ENCODE results near the gene WDFY3.
"Not testable (repeated sequence)": the region's sequence is repeated elsewhere in the genome, so short reads cannot be mapped to it uniquely, and the experiment has no call there.

WDFY3 gene

DNA sequence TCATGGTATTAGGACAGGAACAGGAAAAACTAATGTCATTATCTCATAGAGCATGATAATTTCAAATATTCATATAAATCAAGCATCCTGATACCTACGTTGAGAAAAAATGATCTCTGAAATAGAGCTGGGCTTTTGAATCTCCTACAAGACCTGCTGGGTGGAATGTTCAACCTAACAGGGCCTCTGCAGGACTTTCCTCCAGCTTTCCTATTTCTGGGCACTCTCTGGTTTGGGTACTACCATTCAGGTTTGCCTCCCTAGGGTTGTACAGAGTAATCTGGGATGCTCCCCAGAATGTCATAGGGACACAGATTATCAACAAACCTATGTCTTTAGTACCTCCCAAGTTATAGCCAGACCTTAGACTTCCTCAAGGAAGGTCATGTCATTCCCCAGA is 274.7 kb downstream of the WDFY3 start:
- no peak for DNase-seq

DNA sequence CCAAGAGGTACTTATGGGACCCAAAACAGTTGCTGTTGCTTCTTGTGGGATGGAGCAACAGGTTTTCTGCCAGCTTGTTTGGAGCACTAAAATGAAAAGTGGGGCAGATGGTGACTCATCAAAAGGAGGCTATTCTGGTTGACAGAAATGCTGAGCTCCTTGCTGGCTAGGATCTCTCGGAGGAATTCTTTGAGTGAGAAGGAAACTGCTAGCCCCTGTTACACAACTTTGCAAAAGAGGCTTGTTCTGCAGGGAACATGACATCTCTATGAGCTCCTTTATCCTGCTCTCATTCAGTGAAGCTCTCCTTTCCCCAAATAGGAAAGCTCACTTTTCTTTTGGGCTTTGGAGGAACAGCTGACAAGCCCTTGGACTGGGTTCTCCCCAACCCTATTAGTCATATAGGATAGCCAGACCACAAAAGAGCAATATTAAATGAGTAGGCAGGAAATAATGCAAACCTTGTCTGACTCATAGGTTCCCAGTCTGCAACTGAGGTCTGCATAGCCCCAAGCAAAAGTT is 275.3 kb downstream of the WDFY3 start:
- DNase-seq, result no peak

DNA sequence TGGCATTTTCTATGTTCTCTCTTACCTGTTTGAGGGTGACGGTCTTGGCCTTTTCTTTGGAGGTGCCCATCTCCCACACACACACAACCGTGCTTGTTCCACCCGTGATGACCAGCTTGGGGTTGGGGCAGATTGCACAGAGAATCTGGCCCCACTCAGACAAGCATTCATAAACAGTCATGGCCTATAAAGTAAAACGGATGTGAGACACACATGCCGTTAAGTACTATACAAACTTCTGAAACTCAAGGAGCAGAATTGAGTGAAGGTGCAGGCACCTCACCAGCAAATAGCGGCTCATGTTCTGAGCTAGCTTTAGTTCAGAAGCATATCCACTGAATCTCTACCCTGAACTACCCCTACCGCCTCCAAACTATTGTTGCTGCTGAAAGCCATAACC is 276.0 kb downstream of the WDFY3 start:
- DNase-seq, result no peak

DNA sequence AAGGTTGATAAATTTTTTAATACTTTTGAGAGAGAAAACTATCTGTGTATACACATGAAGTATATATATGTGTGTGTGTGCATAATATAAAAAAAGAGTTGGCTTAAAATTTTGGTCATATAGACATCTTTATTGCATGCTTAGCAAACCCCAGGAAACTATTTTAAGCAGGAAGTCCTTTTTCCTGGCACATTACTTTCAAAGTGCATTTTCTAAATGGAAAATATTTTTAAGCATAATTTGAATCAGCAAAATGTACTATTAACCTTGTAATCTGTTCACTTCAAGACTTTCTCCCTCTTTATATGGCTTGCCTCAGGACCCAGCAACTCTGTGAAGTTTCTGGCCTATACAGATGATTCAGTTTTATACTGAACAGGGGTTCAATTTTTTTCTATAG is 277.3 kb downstream of the WDFY3 start:
- no peak for DNase-seq

DNA sequence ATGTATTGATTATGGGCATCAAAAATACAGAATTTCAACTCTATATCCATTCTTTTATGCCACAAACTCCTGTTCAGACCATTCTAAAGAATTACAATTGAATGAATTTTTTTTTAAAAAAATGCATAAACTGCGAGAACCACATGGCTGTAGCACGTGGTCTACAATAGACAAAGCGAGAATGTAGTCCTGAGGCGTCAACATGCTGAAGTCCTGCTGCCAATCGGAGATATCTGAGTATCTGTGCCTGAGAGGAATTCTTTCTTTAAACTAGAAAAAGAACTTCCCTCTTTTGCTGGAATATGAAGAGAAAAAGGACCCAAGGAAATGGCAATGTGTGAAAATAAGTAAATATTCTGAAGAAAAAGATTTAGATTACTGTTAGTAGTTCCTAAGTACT is 277.9 kb downstream of the WDFY3 start:
- DNase-seq, result no peak

DNA sequence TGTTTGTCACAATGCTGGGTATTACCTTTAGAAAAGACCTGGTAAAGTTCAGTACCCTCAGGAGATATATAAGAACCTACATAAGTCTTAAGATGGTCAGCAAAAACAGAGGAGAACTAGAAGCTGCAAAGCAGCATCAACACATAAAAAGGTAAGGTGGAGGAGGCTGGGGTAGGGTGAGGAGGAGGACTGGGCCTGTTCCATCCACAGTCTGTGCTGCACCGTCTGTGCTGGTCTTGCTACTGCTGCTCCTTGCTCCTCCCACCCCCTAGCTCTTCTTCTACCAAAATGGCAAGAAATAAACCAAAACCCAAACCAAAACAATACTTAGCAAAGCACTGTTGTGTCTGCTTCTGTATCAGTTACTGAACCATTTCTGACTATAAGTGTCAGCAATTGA is 281.4 kb downstream of the WDFY3 start:
- no peak for DNase-seq

DNA sequence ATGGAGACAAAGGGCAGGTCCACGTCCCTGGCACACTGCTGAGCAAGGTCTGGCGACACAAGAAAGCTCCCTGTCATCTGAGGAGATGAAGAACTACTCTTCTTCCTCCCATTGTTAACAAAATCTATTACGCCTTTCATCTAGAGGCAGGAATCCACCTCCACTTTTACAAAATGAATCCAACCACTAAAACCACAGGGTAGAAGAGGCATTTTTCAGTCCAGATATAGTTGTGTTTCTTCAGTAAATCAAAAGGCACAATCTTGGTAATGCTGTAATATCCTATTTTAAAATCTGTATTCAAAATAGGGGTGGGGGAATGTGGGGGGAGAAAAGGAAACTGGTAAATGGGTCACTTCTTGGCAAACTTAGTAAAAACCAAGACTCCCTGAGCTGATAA is 282.1 kb downstream of the WDFY3 start:
- no peak for DNase-seq

DNA sequence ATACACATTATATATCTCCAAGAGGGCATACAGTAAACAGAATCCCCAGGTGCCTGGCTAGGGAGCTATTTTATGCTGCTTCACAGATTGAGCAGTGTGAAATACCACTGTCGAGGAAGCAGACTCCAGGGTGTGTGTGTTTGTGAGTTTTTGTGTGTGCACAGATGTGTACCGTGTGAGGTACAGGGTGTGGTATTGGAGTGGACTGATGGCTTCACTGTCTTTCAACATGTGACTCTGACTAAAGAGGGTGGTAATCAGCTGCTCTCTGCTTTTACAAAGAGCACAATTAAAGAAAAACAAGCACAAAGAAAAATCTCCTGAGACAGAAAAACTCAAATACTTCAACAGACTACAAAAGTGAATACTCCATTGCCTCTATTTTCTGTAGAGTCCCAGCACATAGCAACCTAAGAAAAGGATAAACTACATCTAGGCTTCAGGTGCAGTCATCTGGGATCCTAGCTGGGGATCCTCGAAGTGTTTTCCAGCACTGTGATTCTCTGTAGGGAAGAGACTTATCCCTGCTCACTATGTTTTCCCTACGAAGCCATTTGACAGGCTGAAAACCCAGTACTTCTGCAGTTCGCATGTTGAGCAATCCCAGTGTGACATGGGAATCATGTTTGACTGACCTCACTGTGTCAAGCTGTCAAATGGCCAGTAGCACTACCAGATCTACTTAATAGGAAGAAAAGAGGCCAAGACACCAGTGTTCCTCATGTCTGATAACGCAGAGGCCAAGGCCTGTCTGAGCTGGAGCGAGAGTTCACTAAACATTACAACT is 283.2 kb downstream of the WDFY3 start:
- no peak for DNase-seq

DNA sequence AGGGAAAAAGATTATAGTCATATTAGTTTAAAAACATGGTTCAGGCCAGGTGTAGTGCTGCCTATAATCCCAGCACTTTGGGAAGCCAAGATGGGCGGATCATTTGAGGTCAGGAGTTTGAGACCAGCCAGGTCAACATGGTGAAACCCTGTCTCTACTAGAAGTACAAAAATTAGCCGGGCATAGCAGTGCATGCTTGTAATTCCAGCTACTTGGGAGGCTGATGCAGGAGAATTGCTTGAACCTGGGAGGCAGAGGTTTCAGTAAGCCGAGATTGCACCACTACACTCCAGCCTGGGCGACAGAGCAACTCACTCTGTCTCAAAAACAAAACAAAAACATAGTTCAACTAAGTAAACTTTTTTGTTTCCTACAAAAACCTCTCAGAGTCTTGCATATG is 283.8 kb downstream of the WDFY3 start:
- DNase-seq, result not testable (repeated sequence)

DNA sequence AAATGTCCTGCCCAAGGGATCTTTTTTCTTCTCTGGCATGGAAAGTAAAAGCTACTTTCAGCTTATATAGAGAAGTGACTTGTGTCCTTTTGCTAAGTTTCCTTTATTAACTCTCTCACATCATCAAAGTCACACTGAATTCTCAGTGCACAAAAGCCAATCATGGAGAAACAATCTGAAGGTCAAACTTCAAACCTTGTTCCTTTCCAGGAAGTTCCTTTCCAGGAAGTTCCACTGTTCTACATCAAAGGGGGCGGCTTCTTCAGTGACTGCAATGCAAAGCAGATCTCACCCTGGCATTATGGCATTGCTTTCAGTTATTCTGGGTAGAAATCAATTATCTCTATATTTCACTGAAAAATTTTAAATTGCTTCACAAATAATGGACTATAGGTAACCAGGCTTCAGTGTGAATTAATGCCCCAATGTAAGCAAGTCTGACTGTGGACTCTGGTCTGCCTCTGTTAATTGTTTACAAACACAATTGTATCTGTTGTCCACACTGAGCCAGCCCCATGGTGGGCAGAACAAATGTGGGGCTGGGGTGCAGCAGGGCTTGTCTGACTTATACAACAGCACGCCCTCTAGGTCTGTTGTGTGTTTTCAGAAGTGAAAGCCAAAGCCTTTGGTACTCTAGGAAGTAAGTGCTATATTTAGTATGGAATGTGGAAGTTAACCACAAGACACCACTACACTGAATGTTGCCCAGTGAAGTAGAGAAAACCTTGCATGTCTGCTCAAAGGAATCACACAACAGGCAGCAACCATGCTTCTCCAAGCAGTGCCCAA is 284.8 kb downstream of the WDFY3 start:
- no peak for DNase-seq

DNA sequence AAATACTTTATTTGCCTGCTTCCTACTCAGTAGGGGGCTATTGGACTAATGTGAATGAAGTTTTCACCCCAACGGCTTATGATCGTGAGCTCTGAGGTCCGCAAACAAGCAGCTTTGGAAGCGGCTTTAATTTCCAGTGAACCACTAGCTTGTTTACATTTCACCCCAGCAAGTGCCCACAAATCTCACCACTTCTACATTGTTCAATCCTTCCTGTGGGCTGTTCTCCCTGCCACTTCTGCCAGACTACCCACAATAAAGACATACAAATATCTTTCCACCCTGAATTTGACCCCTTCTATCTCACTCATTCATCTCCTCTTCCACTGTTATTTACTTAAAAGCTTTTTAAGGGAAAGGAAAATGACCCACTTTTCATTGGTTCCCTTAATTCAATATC is 285.5 kb downstream of the WDFY3 start:
- DNase-seq, result peak; percentile 14

DNA sequence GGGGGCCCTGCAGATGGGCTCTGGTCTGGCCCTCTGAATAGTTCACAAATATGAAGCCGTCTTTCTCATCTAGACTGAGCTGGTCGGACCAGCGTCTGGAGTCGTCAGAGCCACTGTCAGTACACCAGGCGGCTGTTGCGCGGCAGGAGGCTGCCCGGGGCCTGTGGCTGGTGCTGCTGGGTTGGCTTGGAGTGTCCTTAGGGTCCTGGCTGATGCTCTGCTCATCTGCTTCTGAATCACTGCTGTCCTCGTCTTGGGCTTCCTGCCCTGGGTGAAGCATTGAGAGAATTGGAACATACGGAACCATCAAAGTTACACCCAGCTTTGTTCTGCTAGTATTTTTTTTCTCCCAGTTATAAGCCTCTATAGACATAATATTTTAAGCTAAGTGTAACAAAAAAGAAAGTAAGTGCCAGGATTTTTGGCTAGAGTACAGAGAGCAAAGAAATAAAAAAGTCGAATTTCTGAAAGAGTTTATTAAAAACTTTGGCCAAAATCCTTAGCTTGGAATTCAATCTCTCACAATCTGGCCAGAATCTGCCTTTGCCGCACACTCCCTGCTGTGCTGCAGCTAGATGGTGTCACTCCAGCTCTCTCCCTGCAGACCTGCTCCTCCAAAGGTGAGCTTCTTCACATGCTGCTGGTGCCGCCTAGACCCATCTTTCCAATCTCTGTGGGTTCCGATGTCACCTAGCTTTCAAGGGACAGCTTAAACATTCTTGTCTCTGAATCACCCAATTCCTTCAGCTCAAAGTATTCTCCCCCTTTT is 287.3 kb downstream of the WDFY3 start:
- no peak for DNase-seq

DNA sequence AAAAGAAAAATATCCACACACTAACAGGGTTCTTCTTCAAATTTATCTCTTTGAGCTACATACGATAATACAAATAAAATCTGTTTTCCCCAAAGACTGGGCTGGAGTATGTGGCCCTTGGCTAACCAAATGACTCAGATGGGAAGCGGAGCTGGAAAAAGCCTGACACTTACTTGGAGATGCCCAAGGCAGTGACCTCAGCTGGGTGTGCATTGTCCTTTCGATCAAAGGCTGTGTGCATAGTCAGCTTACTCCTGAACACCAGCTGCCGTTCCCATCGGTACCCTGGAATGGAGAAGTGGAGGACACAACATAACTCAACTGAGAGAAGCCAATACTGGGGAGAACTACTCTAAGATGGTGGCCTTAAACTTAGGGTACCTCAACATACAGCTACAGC is 288.5 kb downstream of the WDFY3 start:
- no peak for DNase-seq

DNA sequence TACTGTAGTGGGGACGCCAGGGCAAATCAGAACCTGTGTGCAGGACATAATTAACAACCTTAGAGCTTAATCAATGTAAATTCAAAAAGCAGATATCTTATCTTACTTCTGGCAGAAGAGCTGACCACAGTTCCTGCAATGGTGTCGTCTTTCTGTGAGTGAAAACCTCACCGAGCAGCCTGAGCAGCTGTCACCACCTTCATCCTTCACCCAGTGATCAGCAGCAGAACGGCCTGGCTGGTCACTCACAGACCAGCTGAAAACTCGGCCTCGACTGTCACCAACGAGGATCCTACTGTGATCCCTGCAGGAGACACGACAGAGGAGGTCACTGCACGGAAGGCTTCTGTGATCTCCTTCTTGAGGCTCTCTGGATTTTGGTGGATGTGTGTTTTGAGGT is 289.4 kb downstream of the WDFY3 start:
- DNase-seq, result no peak

DNA sequence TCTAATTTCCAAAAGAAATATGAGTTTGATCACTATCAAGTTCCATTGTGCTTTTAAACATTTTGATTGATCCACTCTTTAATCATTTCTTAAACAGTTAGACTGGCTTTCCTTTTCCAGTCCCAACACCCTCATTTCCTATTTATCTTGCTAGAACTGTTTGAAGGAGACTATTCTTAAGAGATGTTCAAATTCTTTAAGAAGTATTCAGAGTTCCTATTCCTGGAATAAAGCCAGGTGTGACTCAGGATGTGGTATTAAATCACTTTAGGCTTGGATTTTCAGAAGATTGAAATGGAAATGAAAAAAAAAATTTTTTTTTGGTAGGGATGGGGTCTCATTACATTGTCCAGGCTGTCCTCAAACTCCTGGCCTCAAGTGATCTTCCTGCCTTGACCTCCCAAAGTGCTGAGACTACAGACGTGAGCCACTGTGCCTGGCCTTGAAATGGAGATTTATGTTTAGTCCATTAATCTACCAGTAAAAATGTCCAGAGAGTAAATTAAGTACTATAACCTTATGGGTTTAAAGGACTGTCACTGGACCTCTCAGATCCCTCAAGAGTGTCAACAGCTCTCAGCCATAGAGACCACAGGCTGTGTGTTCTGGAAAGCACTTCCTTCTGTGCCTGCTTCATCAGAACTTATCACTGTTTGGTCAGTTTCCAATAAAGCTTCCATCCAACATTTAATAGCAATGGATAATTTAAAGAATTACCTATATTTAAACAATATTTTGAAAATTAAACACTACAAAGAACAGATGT is 292.8 kb downstream of the WDFY3 start:
- no peak for DNase-seq

DNA sequence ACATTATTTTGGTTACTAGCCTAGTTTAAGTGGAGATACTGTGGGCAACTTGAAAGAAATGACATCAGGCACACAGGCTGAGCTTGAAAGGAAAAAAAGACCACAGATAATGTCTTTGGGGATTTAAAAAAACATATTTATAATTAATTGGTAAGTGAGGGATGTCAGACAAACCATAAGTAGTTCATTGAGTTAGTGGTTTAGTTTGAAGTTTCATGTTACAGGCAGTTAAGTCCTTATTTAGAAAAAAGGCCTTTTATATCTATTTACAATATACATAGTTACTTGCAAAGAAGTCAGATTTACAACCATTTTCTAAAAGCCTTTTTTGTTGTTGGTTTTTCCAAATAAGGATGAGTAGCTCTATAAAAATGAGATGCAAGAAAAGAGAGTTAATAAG is 294.3 kb downstream of the WDFY3 start:
- no peak for DNase-seq

DNA sequence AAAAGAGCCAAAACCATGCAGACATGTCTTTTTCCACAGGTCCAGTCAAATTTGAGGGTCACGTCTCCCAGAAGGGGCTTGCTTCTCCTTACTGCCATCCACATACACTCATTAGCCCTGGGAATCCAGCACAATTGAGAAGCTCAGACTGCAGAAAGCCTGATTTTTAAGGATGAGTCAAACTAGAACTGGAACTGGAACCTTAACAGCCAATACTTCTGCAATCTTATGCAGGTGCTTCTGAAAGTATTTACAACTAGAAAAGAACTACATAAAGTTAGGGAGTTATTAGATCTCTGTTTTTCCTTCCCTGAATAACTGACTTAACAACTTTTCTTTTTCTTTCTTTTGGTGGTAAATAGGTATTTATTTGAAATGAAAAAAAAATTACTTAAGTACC is 297.3 kb downstream of the WDFY3 start:
- no peak for DNase-seq

DNA sequence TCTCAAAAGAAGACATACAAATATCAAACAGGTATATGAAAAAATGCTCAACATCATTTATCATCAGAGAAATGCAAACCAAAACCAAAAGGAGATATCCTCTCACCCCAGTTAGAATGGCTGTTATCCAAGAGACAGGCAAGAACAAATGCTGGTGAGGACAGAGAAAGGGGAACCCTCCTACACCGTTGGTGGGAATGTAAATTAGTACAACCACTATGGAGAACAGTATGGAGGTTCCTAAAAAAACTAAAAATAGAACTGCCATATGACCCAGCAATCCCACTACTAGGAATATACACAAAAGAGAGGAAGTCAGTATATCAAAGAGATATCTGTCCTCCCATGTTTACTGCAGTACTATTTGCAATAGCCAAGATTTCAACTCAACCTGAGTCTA is 300.1 kb downstream of the WDFY3 start:
- no peak for DNase-seq

DNA sequence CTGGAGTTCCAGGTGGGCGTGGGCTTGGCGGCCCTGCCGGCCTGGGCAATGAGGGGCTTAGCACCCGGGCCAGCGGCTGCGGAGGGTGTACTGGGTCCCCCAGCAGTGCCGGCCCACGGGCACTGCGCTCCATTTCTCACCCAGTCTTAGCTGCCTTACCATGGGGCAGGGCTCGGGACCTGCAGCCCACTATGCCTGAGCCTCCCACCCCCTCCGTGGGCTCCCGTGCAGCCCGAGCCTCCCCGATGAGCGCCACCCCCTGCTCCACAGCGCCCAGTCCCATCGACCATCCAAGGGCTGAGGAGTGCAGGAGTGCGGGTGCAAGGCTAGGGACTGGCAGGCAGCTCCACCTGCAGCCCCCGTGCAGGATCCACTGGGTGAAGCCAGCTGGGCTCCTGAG is 301.7 kb downstream of the WDFY3 start:
- not testable (repeated sequence) for DNase-seq

DNA sequence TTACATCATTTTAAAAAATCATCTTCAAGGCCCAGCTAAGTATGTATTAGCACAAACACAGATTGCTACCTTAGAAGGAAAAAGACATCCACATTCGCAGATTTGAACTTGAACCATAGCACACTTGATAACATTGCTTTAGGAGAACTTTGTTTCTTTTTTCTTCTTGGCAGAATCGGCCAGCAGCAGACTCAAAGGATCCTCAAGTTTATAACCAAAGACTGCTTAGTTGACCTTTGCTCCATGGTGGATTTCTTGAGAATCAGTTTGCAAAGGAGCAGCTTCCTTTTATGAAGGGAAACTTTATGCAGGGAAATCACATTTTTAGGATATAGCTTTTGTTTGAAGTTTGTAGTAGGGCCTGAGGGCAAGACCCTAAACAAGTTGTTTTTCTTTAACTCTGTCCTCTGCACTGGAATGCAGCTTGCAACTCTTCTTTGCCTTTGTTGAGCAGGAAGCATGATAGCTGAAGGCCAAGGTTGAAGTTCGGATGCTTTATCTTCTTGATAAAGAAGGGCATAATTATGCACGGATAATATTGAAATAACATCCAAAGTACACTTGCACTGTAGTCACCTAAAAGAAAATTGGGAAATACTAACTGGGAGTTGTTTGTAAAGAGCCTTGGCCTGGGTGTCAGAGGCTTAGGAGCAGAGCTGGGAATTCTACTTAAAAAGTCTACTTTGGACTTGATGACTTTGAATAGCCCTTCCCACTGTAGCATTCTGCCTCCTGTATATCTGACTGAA is 305.1 kb downstream of the WDFY3 start:
- DNase-seq, result no peak

DNA sequence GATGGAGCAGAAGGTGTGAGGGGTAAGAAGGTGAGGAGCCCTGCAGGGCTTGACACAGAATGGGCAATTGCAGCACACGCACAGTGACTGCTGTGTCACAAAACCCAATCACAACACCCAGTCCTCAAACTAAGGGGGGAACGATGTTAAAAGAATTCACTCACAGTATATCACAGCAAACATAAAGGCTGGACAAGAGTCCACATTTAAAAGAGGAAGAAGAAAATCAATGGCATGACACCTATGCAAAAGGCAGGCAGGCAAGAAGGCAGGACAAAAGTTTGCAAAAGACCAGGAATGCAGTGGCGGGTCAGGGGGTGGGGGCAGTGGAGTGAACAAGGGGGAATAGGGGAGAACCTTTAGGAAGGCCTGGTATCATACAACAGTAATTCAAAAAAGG is 305.9 kb downstream of the WDFY3 start:
- no peak for DNase-seq

DNA sequence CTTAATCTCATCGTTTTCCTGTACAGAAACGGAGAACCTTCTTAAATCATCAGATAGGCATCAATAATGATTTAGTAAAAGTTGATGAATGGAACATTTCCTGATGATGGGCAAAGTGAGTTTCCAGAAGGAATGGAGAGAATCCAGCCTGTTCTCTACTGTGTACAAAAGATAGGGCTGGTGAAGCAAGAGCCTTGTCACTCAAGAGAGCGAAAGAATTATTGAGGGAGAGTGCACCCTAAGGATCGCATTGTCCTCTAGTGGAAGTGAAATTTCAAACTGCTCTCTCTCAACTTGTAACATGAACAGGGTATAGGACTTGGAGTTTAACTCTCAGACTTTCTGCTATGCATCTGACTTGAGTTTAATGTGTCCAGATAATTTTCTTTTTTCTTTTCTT is 314.0 kb downstream of the WDFY3 start:
- no peak for DNase-seq
